Astrocyte of the cerebellum (primary cell): ENCODE measurements around the gene TBCK.

Experiments
- DNase-seq: peaks from one replicate; pipeline ENCODE4 v3.0.0-alpha.2; 2011; ENCODE audit warnings: low read depth
- H3K4me3 ChIP-seq: 2 replicates; pipeline ENCODE4 v1.5.1; 2011; ENCODE audit warnings: mild to moderate bottlenecking, low read depth, low read length, moderate library complexity
- in situ Hi-C: cut with HindIII; loops from 2 replicates; pipeline ENCODE4 v1.10.0; 2017; ENCODE audit warnings: low sequenced_read_pairs
- TF ChIP-seq, protein P1 (sequence below): IDR thresholded peaks from 2 replicates; pipeline ENCODE4 v1.5.1; 2012; ENCODE audit warnings: low read length, low read depth, moderate library complexity, mild to moderate bottlenecking; ENCODE audit errors: missing control alignments

TBCK gene

DNA sequence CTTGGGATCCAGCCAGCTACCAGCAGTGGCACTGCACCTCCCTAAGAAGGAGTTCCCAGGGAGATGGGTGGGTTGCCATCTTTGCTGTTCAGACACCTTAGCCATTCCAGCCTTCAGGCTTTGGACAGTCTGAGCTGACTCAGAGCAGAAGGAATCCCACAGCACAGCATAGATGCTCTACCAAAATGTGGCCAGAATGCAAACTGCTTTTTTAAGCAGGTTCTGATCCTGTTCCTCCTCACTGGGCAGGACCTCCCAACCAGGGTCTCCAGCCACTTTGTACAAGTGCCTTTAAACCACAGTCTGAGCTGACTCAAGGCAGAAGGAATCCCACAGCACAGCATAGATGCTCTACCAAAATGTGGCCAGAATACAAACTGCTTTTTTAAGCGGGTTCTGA lies 211.7 kb downstream of the TBCK start:
- H3K4me3 ChIP-seq = no peak overlapping the region
- DNase-seq = no peak
- TF ChIP-seq, protein P1, sequence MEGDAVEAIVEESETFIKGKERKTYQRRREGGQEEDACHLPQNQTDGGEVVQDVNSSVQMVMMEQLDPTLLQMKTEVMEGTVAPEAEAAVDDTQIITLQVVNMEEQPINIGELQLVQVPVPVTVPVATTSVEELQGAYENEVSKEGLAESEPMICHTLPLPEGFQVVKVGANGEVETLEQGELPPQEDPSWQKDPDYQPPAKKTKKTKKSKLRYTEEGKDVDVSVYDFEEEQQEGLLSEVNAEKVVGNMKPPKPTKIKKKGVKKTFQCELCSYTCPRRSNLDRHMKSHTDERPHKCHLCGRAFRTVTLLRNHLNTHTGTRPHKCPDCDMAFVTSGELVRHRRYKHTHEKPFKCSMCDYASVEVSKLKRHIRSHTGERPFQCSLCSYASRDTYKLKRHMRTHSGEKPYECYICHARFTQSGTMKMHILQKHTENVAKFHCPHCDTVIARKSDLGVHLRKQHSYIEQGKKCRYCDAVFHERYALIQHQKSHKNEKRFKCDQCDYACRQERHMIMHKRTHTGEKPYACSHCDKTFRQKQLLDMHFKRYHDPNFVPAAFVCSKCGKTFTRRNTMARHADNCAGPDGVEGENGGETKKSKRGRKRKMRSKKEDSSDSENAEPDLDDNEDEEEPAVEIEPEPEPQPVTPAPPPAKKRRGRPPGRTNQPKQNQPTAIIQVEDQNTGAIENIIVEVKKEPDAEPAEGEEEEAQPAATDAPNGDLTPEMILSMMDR = no peak
- in situ Hi-C loops = no loop called here

DNA sequence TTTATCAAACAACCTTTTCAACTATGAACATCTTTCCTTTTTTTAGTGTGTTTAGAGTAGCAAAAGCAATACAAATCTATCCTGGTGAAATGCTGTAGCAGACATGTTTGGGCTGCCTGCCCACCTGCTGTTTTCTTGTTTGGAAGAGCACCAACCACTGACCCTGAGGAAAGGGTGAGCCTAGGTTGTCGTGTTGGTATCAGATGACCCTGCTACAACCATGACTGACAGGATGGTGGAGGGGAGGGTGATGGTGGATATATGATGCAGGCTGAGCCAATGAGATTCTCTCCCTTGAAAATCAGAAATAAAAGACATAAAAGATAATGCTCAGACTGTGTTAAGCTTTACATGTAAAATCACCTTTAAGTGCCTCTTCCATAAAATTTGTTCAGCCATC lies 219.6 kb downstream of the TBCK start:
- TF ChIP-seq, protein P1 = no peak
- in situ Hi-C loops = no loop called here
- no peak for DNase-seq
- H3K4me3 ChIP-seq = no peak overlapping the region

DNA sequence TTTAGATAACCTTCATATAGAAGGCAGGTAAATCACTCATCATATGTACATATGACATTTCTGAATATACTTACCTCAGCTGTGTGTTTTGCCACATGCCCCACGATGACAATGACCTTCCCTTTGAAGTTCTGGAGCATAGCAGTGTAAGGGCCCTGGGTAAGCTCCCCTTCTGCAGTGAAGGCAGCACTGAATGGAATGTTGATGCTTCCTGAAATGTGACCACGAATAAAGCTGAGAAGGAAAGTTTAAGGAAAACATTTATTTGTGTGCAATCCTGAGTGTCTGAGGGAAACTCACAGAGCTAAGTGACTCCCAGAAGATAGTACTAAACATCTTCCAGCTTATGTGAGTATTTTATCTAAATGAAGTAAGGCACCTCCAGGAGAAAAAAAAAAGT lies 220.6 kb downstream of the TBCK start:
- H3K4me3 ChIP-seq = no peak overlapping the region
- TF ChIP-seq, protein P1 = no peak
- in situ Hi-C loops = no loop called here
- no peak for DNase-seq

DNA sequence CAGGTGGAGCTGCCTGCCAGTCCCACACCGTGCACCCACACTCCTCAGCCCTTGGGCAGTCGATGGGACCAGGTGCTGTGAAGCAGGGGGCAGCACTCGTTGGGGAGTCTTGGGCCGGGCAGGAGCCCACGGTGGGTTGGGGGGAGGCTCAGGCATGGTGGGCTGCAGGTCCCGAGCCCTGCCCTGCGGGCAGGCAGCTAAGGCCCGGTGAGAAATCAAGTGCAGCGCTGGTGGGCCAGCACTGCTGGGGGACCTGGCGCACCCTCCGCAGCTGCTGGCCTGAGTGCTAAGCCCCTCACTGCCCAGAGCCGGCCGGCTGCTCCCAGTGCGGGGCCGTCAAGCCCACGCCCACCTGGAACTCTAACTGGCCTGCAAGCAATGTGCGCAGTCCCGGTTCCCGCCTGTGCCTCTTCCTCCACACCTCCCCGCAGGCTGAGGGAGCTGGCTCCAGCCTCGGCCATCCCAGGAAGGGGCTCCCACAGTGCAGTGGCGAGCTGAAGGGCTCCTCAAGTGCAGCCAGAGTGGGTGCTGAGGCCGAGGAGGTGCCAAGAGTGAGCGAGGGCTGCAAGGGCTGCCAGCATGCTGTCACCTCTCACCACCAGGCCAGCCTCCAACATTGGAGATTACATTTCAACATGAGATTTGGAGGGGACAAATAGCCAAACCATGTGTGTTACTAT lies 223.5 kb downstream of the TBCK start:
- no peak for DNase-seq
- TF ChIP-seq, protein P1 = no peak
- in situ Hi-C loops = loop anchor here (5.0 kb wide), 1 partner anchor 75 kb away; no protein-coding TSS in a partner anchor
- no peak overlapping the region for H3K4me3 ChIP-seq

DNA sequence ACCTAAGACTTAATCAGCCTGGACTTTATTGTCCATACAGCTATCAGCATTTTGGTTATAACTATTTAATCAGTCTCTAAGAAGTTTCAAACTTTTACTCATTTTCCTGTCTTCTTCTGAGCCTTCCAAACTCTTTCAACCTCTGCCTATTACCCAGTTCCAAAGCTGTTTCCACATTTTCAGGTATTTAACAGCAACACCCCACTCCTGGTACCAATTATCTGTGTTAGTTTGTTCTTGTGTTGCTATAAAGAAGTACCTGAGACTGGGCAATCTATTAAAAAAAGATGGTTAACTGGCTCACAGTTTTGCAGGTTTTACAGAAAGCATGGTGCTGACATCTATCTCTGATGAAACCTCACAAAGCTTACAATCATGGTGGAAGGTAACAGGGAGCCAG lies 225.2 kb downstream of the TBCK start:
- no peak overlapping the region for H3K4me3 ChIP-seq
- TF ChIP-seq, protein P1 = no peak
- in situ Hi-C loops = loop anchor here (5.0 kb wide), 1 partner anchor 74 kb away; no protein-coding TSS in a partner anchor
- no peak for DNase-seq

DNA sequence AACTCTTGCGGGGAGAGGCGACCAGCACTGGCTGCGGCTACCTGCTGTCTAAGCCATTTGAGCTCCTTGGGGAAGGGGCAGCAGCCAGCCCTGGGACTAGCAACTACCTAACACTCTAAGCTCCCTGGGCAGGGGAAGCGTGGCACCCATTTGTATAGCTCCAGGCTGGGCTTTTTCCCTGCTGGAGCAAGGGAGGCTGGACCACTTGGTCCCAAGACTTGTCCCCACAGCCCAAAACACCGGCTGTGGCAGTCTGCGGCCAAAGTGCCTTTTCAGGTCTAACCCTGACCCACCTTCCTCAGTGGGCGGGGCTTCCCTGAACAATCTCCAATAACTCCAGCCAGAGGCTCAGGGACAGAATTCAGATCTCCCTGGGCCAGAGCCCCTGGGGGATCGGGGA lies 232.9 kb downstream of the TBCK start:
- TF ChIP-seq, protein P1 = no peak
- in situ Hi-C loops = no loop called here
- DNase-seq = no peak
- H3K4me3 ChIP-seq = no peak overlapping the region
